GM11168 (cell line): ENCODE measurements around the gene ZC2HC1B.
"Not testable (repeated sequence)": the region's sequence is repeated elsewhere in the genome, so short reads cannot be mapped to it uniquely, and the experiment has no call there.

Experiments used
- in situ Hi-C: fragments of 300-500 bp; cut with MboI; formaldehyde crosslinking; loops from one replicate; pipeline ENCODE4 v1.12.0; 2022; ENCODE audit warnings: low sequenced_read_pairs; ENCODE audit not compliant: unreplicated experiment

Gene ZC2HC1B, protein sequence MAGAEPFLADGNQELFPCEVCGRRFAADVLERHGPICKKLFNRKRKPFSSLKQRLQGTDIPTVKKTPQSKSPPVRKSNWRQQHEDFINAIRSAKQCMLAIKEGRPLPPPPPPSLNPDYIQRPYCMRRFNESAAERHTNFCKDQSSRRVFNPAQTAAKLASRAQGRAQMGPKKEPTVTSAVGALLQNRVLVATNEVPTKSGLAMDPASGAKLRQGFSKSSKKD

DNA sequence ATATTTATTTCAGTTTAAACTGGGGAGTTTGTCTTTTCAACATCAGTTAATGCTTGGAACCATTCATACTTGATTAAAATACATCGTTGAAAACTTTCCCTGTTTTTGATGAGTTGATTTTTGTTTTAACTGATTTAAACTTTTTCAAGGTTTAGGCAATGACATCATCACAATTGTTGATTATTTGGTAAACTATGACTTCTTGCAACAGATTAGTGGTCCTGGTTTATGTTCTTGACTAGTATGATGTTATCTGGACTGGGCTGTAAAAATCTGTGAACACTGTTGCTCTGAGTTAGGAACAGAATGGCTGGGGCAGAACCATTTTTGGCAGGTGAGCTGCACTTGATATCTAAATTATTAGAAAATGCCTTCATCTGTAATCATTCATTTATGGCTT is at the start of gene ZC2HC1B:
Gene ZC2HC1B, plus strand, starts transcription at position 241 of the 400 bp plus-strand sequence. Its CDS starts 66 bp downstream, at position 307.
- in situ Hi-C loops = no loop called here

DNA sequence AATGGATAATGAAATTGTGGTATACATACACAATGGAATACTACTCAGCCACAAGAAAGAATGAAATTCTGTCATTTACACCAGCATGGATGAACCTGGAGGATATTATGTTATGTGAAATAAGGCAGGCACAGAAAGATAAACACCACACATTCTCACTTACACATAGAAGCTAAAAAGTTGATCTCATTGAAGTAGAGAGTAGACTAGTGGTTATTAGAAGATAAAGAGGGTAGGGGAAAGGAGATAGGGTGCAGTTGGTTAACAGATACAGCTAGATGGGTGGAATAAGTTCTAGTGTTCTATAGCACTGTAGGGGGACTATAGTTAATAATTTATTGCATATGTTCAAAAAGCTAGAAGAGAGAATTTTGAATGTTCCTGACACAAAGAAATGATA is 46.7 kb upstream of the ZC2HC1B start:
- in situ Hi-C loops = no loop called here

DNA sequence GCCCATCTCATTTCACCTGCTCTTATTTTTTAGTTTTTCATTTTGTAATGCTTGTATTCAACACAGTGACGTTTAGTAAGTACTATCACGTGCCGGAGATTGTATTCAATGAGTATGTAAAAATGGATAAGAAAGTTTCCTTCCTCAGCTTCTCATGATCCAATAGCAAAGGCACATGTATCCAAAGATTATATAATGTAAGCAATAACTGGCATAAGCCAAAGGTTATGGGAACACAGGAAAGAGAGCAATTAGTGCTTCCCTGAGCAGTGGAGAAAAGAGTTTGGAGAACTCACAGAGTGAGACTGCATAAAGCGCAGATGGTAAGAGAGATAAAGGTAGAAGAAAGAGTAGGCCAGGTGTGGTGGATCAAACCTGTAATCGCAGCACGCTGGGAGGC is 42.9 kb upstream of the ZC2HC1B start:
- in situ Hi-C loops = no loop called here

DNA sequence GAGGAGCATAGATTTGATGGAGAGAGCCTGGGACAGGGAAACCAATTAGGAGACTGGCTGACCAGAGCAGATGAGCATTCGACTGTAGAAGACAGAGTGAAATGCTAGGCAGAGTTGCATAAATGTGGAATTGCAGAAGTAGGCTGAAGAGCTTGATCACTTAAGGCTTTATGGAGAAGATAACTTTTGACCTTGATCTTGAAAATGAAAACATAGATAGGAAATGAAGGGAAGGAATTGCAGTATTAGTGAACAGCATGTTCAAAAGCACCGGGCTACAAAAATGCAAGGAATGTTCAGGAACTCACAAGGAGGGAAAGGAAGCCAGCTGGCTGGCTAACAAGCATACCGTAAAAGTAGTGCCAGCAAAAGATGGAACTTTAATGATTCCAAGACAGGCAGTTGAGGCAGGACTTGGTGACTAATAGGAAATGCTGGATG is 41.7 kb upstream of the ZC2HC1B start:
- in situ Hi-C loops = no loop called here

DNA sequence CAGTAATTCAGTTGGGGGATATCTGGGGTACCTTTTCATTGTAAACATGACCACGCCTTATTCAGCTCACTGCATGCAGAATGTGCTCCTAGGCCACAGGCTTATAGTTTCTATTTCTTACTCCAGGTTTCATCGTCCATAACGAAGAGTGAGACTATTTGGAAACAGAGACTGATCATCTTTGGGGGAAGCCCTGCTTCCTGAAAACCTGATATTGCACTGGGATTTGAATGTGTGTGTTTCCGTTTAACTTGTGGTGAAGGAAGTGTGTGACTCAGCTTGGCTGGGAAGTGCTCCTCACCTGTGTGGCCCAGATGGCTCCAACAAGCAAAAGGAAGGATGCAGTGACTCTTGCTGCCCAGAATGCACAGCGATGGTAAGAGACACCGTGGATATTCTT is 40.7 kb upstream of the ZC2HC1B start:
- in situ Hi-C loops = no loop called here

DNA sequence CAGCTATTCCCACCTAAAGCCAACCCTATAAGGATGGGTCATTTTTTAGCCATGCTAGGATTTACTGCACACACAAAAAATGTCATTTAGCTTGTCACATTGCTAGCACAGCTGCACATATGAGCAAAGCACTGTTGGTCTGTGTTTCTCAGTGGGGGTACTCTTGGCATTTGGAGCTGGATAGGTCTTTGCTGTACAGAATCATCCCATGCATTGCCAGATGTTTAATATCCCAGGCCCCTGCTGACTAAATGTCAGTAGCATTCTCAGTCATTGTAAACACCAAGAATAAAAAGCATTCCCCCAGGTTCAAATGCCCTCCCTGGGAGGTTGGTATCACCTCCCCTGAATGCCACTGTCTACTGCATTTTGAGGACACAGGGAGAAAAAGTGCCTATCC is 35.7 kb upstream of the ZC2HC1B start:
- in situ Hi-C loops = no loop called here

DNA sequence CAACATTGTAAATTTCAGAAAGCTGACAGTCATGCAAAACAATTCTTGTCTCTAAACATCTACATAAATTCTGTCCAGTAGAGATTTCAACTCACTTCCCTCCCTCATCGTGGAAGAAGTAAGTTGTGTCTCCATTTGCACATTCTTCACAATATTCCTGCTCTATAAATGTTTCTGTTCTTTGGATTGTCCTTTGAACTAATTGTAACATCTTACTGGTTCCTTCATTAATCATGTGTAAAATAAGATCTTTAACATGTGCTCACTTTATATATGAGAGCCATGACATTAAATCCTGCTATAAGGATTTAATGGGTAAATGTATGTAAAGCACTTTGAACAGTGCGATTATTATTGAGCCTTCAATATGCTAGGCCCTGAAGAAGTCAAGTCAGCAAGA is 28.1 kb upstream of the ZC2HC1B start:
- in situ Hi-C loops = no loop called here

DNA sequence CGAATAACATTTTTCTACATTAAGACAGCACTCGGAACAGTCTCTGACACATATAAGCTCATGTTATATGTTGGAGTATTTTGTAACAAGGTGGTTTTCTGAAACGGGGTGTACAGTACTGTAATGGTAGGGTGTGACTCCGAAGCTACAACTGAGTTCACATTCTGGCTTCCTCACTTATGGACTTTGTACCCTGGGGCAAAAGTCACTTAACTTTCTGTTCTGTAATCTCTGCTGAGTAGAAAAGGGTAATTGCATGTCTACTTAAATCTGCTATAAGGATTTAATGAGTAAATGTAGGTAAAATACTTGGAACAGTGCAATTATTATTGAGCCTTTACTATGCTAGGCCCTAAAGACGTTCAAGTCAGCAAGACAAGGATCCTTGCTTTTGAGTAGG is 25.9 kb upstream of the ZC2HC1B start:
- in situ Hi-C loops = no loop called here

DNA sequence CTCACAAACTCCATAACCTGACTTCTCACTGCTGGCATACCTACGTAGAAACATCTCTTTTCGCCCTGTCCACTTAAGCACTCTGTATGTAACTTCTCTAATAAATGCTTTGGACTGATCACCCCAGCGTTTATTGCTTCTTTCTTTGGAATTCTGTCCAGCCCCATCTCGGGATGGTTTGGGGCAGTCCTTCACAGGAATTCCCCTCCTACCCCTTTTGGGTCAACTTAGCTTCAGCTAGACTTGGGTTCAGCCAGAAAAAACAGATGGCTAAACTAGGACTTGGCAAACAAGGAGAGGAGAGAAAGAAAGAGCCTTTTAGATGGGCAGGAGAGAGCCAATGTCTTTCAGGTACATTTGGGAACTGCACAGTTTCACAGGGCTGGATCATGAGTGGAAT is 25.1 kb upstream of the ZC2HC1B start:
- in situ Hi-C loops = no loop called here

DNA sequence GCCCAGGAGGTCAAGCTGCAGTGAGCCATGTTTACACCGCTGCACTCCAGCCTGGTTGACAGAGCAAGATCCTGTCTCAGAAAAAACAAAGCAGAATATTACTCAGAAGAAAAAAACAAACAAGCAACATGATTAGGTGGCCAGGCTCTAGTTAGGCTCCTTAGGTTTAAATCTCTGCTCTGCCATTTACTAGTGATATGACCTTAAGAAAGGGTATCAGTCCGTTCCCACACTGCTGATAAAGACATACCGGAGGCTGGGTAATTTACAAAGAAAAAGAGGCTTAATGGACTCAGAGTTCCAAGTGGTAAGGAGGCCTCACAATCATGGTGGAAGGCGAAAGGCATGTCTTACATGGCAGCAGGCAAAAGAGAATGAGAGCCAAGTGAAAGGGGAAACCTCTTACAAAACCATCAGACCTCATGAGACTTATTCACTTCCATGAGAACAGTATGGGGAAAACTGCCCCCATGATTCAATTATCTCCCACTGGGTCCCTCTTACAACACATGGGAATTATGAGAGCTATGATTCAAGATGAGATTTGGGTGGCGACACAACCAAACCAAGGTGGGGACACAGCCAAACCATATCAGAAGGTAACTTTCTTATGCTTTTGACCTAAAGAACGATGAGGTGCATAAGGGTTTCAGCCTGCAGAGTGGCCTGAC is 23.5 kb upstream of the ZC2HC1B start:
- in situ Hi-C loops = no loop called here

DNA sequence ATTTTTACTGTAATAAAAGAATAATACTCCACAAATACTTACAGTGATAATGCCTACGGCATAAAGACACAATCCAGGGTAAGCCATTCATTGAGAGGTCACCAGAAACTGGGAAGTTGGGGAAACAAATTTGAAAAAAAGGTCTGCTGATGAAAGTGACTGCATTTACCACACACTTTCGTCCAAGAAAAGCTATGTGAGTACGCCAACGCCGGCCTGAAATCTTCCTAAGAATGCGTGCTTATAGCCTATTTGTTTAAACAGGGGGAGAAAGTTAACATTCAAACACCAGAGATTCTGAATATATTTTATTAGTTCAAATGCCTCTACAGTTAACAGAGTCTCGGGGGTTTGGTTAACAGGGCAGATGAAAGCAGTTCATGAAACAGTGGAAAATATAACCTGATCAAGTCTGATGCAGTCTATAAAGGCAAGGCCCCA is 21.8 kb upstream of the ZC2HC1B start:
- in situ Hi-C loops = no loop called here

DNA sequence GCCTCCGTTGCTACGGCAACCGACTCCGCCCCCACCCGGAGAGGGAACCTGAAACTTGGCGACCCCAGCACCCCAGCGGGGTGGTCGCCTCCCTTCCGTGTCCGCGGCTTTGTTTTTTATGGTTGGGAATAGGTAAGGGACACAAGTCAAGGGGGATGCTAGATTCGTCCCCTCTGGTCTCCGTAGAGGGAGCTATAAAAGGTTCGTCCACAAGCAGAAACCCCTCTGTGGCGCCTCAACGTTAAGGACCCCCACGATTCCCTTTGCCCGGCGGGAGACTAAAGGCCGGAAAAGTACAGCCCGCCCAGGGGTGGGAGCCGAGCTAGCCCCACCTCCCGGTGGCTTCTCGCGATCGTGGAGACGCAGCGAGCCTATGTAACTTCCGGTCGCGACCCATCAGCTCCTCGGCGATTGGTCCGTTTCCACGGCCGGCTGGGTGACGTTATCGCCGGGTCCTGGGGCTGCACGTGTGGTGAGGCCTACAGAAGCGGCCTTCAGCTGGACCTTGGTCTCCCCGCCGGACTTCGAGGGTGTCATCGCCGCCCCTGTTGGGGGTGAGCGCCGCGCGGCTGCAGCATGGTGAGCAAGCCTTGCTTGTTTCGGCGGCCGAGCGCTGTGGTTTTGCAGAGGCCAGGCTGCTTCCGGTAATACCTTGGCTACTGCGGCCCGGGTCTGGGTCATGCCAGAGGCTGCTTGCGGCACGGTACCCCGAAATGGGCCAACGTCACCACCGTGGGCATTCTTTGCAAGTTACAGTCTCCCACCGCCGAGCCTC is 21.2 kb upstream of the ZC2HC1B start, which contains the start of gene LTV1:
Gene LTV1, plus strand, starts transcription at position 437 of the 775 bp plus-strand sequence. Its CDS starts 140 bp downstream, at position 577.
- in situ Hi-C loops = no loop called here

DNA sequence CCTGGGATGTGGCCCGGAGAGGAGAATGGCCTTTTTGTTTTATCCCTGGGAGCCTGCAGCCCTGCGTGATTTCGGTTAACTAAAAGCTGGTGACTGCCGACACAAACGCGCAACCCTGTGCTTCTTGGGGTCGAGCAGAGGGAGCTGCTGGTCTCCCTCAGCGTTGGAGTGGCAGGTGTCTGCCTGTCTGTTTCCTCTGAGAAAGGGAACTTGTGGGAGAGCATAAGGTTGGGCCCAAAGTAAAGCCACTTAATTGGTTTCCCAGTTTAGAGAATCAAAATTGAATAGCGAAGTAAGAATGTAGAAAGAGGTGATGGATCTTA is 20.6 kb upstream of the ZC2HC1B start:
- in situ Hi-C loops = no loop called here

DNA sequence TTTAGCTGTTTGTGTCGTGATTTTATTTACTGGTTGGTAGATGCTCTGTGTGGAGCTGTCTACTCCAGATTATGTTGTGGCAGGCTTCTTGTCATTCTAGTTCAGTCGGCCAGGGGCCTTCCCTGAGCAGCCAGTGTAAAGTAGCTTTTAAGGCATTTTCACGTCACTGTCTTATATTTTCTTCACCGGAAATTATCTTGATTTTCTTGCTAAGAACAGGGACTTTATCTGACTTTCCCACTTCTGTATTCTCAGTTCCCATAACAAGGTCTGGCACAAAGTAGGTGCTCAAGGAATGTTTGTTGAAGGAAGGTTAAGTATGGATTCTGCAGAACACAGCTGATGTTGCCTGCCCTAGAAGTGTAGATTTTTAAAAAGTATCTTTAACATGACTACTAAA is 20.3 kb upstream of the ZC2HC1B start:
- in situ Hi-C loops = no loop called here

DNA sequence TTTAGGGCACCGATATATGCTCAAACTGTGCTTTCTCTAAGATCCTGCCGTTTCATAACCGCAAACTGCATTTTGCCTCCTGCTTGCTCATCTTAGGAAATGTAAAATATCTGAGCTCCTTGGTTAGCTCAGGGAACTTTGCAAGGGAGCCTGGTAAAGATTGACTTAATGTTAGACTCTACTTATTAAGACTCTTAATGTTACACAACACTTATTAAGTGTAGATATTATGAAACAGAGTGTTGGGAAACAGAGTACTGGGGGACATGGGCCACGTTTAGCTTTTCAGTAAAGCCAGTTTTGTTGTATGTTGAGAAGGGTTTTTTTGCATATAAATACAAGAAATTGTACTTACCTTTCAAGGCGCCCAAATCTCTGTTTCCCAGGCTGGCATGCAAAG is 19.2 kb upstream of the ZC2HC1B start:
- in situ Hi-C loops = no loop called here

DNA sequence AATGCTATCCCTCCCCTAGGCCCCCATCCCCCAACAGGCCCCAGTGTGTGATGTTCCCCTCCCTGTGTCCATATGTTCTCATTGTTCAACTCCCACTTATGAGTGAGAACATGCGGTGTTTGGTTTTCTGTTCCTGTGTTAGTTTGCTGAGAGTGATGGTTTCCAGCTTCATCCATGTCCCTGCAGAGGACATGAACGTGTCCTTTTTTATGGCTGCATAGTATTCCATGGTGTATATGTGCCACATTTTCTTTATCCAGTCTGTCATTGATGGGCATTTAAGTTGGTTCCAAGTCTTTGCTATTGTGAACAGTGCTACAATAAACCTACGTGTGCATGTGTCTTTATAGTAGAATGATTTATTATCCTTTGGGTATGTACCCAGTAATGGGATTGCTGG is 12.6 kb upstream of the ZC2HC1B start:
- in situ Hi-C loops = not testable (repeated sequence)

DNA sequence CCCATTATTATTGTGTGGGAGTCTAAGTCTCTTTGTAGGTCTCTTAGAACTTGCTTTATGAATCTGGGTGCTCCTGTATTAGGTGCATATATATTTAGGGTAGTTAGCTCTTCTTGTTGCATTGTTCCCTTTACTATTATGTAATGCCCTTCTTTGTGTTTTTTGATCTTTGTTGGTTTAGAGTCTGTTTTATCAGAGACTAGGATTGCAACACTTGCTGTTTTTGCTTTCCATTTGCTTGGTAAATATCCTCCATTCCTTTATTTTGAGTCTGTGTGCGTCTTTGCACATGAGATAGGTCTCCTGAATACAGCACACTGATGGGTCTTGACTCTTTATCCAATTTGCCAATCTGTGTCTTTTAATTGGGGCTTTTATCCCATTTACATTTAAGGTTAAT is 9.2 kb upstream of the ZC2HC1B start:
- in situ Hi-C loops = not testable (repeated sequence)

DNA sequence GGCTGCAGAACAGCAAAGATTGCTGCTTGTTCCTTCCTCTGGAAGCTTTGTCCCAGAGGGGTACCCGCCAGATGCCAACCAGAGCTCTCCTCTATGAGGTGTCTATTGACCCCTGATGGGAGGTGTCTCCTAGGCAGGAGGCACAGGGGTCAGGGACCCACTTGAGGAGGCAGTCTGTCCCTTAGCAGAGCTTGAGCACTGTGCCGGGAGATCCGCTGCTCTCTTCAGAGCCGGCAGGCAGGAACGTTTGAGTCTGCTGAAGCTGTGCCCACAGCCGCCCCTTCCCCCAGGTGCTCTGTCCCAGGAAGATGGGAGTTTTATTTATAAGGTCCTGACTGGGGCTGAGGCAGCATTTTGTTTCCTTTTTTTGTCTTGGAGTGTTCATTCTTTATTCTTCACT is 7.5 kb upstream of the ZC2HC1B start:
- in situ Hi-C loops = not testable (repeated sequence)

DNA sequence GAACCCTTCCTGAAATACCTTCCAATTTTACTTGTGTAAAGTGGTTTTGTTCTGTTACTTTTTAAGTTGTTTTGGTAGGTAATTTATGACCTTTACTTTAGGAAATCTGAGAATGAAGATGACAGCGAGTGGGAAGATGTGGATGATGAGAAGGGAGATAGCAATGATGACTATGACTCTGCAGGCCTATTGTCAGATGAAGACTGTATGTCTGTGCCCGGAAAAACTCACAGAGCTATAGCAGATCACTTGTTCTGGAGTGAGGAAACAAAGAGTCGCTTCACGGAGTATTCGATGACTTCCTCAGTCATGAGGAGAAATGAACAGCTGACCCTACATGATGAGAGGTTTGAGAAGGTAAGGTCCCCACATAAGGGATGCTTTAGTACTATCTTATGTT is 6.6 kb upstream of the ZC2HC1B start:
- in situ Hi-C loops = no loop called here

DNA sequence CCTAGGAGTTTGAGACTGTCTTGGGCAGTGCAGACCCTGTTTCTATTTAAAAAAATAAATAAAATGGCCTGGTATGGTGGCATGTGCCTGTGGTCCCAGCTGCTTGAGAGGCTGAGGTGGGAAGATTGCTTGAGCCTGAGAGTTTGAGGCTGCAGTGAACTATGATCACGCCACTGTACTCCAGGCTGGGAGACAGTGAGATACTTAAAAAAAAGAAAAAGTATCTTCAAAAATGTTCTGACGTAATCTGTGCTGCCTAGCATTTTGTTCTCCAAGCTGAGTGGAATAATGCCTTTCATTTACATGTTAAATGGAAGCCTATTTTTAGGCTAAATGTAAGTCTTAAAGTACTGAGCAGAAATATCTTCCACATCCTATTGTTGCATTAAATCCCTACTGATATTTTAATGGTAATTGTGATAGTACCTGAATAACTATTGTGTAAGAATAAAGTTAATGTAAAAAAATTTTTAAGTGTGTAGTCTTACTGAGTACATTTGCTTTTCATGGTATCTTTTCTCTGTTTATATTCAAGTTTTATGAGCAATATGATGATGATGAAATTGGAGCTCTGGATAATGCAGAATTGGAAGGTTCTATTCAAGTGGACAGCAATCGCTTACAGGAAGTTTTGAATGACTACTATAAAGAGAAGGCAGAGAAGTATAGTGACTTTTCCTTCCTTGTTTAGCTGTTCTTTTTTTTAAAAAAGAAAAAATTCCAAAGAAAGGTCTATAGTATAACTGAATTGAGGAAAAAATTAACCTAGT is 4.2 kb upstream of the ZC2HC1B start:
- in situ Hi-C loops = no loop called here

DNA sequence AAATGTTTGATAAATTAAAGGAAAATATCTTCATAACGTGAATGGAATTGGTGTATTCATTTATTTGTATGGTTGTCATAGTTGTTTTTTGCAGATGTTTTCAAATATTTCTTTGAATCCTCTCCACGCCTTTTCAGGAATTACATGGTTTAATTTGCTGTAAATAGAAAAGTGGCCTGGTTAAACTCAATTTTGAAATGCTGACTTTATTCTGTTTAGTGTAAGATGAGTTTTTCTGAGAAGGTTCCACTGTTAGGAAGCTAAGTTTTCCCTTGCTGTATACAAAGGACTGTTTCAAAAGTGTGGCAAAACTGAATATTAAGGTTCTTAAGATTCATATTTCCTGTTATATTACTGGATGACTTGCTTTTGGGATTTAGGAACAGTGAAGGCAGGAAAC is 503 bp upstream of the ZC2HC1B start:
- in situ Hi-C loops = no loop called here
